ENCODE data around the gene FLT4.

FLT4 gene

GRCh38 chr5:180557217-180557809 is 92.1 kb downstream of the FLT4 start:
- no peak for DNase-seq (ENCODE audit: extremely low spot score, insufficient read length, low read depth)
- no peak for FAIRE-seq

DNA sequence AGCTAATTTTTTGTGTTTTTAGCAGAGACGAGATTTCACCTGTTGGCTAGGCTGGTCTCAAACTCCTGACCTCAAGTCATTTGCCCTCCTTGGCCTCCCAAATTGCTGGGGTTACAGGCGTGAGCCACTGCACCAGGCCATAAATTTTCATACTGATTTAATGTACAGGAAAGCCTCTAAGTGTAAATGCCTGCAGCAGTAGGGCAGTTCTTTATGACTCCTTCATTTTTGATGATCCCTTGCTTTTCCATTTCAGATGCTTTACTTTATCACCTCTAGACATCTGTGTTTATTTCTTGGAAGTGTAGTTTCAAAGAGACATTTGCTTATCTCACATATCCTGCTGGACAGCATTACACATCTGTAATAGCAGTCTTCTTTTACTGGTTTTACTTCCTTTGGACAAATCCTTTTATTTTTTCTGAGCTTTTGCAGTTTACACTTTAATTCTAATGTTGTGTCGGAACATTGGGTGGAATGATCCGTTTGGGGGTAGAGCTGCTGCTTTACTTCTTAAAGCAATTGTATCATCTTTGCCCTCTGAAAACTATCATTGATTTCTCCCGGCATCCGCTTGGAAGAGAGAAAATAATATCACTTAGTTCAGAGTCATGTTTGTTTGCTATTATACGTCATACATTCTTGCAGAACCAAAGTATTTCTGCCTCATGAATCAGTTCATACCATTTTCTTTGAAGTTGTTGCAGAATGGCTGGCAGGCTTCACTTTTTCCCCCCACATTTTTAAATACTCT is 94.1 kb downstream of the FLT4 start:
- no peak for DNase-seq (ENCODE audit: extremely low spot score, insufficient read length, low read depth)
- no peak for FAIRE-seq

DNA sequence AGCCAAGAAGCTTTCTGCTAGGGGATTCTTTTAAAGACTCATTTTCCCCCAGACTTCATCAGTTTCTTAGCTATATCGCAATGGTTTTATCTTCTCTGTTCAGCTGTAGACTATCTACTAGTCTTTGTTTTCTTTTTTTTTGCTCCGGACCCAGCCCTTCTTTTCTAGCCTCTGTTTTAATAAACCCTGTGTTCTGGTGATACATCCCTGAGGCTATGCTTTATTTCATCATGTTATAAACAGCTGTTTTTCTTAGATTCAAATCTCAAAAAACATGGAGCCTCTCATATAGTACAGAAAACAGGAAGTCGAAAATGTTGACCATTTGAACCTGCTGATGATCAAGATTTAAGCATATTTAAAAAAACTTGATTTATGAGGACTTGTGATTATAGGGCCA is 95.9 kb downstream of the FLT4 start:
- DNase-seq (ENCODE audit: extremely low spot score, insufficient read length, low read depth) (no peak), FAIRE-seq (no peak)
